RKO (cell line): ENCODE data around the gene SLCO2B1.

Experiments used
- DNase-seq: peaks from one replicate; pipeline ENCODE4 v3.0.0-alpha.2; 2016; ENCODE audit warnings: low spot score

The SLCO2B1 gene

DNA sequence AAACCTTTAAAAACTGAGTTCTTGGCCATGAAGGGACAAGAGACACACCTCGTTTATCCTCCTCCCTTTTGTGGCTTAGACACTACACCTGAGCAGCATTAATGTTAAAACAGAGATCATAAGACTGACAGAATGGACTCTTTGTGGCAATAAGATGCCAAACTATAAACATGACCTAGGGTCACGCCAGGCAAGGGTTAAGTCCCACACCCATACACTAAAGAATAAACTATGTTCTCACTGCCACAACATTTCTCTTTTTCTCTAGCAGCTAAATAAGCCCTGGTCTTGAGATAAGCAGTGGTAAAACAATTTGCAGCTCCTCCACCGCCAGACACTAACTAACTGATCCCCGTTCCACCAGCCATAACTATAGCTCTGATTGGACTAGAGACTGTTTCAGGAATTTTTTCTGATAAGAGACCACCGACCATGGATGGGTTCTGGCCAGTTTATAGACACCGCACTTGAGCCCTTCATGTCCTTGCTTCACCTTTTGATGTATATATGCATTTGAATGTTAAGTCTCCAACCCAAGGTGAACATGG lies 4.9 kb upstream of the SLCO2B1 start:
- DNase-seq = no peak

- DNase-seq = no peak
Observed at GRCh38 chr11:75146711-75147110, 4.2 kb upstream of the SLCO2B1 start.

DNA sequence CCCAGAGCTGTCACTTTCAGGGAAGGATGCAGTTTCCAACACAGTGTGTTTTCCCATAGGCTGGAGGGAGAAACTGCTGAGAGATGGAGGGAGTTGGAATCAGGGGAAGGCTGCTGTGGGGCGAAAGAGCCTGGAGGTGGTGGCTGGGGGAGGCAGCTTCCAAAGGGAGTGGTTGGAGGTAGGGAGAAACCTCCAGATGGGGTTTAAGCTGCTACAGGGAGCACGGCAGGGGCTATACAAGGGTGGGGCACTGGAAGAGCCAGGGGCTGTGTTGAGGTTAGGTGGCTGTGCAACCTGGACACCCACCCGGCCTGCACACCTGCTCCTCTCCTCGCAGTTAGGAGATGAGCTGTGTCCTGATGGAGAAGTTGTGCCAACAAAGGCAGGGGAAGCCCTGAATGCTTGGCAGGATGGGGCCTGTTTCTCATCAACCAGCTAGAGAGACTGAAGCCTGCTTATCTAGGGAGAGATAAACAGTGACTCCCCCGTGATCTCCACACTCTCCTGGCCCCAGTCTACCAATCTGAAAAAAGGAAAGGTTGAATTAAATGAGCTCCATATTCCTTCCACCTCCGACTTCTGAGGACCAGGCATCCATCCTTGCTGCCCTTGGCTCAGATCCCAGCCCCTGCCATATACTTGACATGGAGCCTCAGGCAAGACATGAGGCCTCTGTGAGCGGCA lies 3.6 kb upstream of the SLCO2B1 start:
- DNase-seq = no peak

DNA sequence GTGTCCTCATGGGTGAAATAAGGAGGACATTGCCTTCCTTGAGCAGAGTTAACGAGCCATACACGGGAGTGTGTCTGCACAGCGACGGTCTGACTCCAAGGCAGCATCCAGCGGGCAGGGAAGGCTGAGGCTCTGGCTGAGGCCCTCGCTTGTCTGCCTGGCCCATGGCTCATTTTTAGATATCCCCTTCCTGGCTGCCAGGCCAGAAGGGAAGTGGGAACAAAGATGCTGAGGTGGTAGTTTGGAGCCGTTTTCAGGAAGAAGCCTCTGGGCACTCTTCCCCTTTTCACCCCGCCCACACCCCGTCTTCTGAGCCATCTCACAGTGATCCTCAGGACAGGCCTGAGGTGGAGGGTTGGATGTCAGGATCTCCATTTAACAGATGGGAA lies 3.0 kb upstream of the SLCO2B1 start:
- no peak for DNase-seq

- DNase-seq = no peak
Observed at GRCh38 chr11:75148436-75148983, 2.4 kb upstream of the SLCO2B1 start.

GRCh38 chr11:75149766-75150465 lies 991 bp upstream of the SLCO2B1 start:
- no peak for DNase-seq

GRCh38 chr11:75151346-75152047 lies 590 bp downstream of the SLCO2B1 start:
- DNase-seq = no peak

DNA sequence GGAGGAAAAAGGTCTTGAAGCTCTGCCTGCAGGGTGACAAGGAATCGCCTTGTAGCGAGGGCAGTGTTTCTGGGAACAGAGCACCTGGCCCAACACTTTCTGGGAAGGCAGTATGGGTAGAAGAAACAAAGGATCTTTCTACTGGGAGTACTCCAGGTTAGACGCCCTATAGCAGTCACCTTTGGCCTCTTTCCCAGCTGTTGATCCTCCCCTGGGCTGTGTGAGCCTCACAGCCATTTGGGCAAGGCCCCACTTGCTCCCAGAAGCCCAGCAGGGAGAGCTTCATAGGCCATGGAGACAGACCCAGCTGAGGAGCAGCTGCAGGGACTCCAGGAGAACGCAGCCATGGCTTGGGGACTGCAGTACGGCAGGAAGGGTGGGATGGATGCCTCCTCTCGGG lies 1.2 kb downstream of the SLCO2B1 start:
- DNase-seq = no peak

GRCh38 chr11:75152651-75153427 lies 1.9 kb downstream of the SLCO2B1 start:
- DNase-seq = no peak

- no peak for DNase-seq
Observed at GRCh38 chr11:75154646-75155569, 4.0 kb downstream of the SLCO2B1 start.

GRCh38 chr11:75155570-75156422 lies 4.9 kb downstream of the SLCO2B1 start:
- DNase-seq = no peak

DNA sequence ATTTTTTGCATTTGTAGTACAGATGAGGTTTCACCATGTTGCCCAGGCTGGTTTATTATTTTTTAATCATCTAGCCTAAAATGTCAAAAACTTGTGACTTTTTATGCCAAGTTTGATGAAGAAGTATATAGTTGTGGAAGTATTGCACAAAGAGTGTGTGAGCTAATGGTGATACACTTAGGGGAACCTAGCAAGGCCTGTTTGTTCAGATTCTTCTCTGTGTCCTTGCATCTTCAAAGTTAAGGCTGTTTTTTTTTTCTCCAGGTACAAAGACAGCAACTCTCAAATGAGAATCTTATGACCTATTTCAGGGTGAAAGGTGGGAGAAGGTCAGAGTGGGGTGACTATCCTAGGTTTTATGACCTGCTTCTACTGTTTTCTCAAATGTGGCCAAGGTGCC lies 7.3 kb downstream of the SLCO2B1 start:
- DNase-seq = no peak

DNA sequence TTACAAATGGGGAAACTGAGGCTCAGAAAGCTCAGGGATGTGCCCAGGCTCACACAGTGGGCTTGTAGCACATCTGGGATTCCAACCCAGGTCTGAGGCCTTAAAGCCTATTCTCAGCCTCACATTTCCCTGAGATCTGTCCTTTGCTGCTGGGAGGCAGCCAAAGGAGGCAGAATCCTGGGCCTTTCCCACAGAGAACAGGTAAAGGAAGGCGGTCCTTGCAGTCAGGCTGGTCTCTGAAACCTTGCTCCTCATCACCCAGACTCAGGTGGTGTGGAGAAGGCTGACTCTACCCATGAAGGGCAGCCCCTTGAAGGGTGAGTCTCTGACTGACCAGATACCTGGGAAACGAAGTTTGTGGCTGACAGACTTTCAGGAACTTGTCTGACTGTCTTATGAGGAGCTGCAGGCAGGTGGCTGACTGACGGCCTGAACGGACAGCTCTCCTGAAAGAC lies 7.8 kb downstream of the SLCO2B1 start:
- DNase-seq = no peak

DNA sequence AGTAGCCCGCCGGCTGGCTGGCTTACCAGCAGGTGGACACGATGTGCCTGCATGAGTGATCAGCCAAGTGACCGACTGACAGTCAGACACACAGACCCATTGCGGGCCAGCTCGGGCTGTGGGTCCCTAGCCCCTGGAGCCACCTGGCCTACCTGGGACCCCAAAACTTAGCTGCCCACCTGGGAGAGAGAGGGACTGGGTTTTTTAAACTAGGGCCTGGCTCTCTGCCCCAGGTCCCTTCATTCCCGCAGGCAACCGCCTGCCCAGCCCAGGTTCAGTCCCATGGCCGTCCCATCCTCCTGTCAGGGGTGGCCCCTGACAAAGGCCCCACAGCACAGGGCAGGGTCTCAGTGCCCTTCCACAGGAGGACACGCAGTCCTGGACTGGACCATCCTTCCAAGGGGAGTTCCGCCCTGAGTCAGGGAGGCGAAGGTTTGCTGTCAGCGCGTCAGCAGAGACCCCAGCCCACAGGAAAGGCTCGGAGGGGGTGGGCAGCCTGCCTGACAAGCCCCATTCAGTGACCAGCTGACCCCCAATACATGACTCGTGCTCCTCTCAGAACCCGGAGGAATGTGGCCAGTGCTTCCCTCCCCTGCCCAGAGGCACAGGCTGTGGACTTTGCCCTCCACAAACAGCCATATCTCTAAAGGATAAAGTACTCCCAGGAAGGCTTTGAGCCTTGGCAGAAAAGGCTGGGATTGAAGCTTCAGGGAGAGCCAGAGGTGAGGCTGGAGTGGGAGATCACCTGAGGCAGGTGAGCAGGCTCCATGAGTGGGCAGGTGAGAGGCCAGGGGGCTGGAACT lies 8.4 kb downstream of the SLCO2B1 start:
- DNase-seq = no peak

GRCh38 chr11:75160220-75160757 lies 9.4 kb downstream of the SLCO2B1 start:
- DNase-seq = no peak

DNA sequence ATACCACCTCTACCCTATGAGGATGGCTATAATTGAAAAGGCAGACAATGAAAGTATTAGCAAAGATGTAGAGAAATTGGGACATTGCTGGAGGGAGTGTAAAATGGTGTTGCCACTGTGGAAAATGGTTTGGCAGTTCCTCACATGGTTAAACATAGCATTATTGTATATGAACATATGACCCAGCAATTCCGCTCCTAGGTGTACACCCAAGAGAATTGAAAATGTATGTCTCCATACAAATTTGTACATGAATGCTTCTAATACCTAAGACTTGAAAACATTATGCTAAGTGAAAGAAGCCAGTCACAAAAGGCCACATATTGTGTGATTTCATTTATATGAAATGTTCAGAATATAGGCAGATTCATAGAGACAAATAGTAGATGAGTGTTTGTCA lies 10.0 kb downstream of the SLCO2B1 start:
- DNase-seq = no peak

- DNase-seq = no peak
Observed at GRCh38 chr11:75161506-75162095, 10.7 kb downstream of the SLCO2B1 start.

GRCh38 chr11:75162954-75163353 lies 12.0 kb downstream of the SLCO2B1 start:
- DNase-seq = no peak
